Natural killer cell (primary cell): Measurements from ENCODE around the gene GALNT16. TPM values are rescaled to one million over a fixed set of nuclear protein-coding genes. Genes with fewer than 3 reads are reported as not detected.

Experiments used
- ATAC-seq, 3 donors: fragments of 150-1000 bp in 2 of 3; fragments of 200-7000 bp in 1 of 3; cut with Tn5 transposase; 1 replicate in 1 of 3; 2 replicates in 2 of 3; pipeline ENCODE4 v1.10.0; 2021; ENCODE audit warnings: mild to moderate bottlenecking in 2 of 3, moderate library complexity in 2 of 3
- DNase-seq, 2 donors: peaks; one replicate each; pipeline versions ENCODE4 v3.0.0 to v3.0.0-alpha.2; 2013 to 2021; ENCODE audit warnings: mixed read lengths in 1 of 2
- H3K27ac ChIP-seq: one replicate; pipeline ENCODE4 v1.5.1; 2013; ENCODE audit warnings: mild to moderate bottlenecking, low read length
- H3K27me3 ChIP-seq: one replicate; pipeline ENCODE4 v1.6.1; 2013; ENCODE audit warnings: low read length; ENCODE audit not compliant: control insufficient read depth, insufficient read depth
- H3K36me3 ChIP-seq: one replicate; pipeline ENCODE4 v1.6.1; 2013; ENCODE audit warnings: low read length; ENCODE audit not compliant: control insufficient read depth, insufficient read depth
- H3K4me1 ChIP-seq: one replicate; pipeline ENCODE4 v1.6.1; 2013; ENCODE audit warnings: low read length; ENCODE audit not compliant: control insufficient read depth, insufficient read depth
- H3K4me3 ChIP-seq: one replicate; pipeline ENCODE4 v1.5.1; 2013; ENCODE audit warnings: low read length
- H3K9me3 ChIP-seq: one replicate; pipeline ENCODE4 v1.6.1; 2013; ENCODE audit warnings: low read length; ENCODE audit not compliant: control insufficient read depth, insufficient read depth
- H3K27ac Mint-ChIP-seq, 2 donors: one replicate each; pipeline ENCODE4 v1.8.0; 2022; ENCODE audit warnings: mild to moderate bottlenecking in 2 of 2, mixed read lengths in 2 of 2, moderate library complexity in 1 of 2
- H3K27me3 Mint-ChIP-seq, 2 donors: one replicate each; pipeline ENCODE4 v1.8.0; 2022; ENCODE audit warnings: low read depth in 2 of 2, mixed read lengths in 2 of 2
- H3K36me3 Mint-ChIP-seq: one replicate; pipeline ENCODE4 v1.8.0; 2022; ENCODE audit warnings: mixed read lengths
- H3K4me1 Mint-ChIP-seq, 2 donors: one replicate each; pipeline ENCODE4 v1.8.0; 2022; ENCODE audit warnings: mixed read lengths in 2 of 2
- H3K4me3 Mint-ChIP-seq: one replicate; pipeline ENCODE4 v1.8.0; 2022; ENCODE audit warnings: mild to moderate bottlenecking, moderate library complexity, mixed read lengths
- H3K9me3 Mint-ChIP-seq, 2 donors: one replicate each; pipeline ENCODE4 v1.8.0; 2022; ENCODE audit warnings: mixed read lengths in 2 of 2
- WGBS: methylation state at CpG from one replicate; pipeline ENCODE4 v1.1.7; 2013; ENCODE audit warnings: missing lambda C conversion rate; ENCODE audit not compliant: insufficient coverage; 5-methylcytosine and 5-hydroxymethylcytosine counted together
- intact Hi-C: fragments of 100-400 bp; cut with micrococcal nuclease; formaldehyde crosslinking; loops from one replicate; pipeline ENCODE4 v1.14.2; 2022
- total RNA-seq, 4 donors: library from RNA; stranded (reverse); fragments of 120-200 nt in 1 of 4; gene quantifications; one replicate each; pipeline versions ENCODE4 v1.2.3 to v1.2.4, GENCODE V29; 2013 to 2022
- TF ChIP-seq, protein P1 (sequence below): fragments of 200-600 bp; IDR thresholded peaks from one replicate; pipeline ENCODE4 v1.8.0; 2022; ENCODE audit warnings: antibody characterized with exemption

Gene GALNT16
- total RNA-seq, 3 donors from 2014 or later (not counting 1 experiment from before 2014, with no cell fraction given), result not detected

DNA sequence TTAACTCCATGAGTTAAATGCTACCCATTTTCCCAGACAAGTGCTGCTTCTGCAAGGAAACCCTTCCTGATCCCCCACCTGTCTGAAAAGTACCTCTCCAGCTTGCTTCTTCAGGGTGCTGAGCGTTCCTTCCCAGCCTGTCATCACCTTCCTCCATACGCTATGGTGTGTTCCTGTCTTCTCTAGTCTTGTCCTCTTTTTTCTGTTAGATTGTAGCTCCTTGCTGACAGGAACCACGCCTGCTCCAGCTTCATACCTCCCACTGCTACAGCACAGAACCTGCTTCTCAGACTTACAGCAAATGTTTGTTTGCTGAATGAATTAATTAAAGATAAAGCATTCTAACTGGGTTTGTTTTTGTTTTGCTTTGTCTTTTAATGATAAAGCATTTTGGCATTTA is 99.0 kb downstream of the GALNT16 start:
- intact Hi-C loops, result no loop called here

DNA sequence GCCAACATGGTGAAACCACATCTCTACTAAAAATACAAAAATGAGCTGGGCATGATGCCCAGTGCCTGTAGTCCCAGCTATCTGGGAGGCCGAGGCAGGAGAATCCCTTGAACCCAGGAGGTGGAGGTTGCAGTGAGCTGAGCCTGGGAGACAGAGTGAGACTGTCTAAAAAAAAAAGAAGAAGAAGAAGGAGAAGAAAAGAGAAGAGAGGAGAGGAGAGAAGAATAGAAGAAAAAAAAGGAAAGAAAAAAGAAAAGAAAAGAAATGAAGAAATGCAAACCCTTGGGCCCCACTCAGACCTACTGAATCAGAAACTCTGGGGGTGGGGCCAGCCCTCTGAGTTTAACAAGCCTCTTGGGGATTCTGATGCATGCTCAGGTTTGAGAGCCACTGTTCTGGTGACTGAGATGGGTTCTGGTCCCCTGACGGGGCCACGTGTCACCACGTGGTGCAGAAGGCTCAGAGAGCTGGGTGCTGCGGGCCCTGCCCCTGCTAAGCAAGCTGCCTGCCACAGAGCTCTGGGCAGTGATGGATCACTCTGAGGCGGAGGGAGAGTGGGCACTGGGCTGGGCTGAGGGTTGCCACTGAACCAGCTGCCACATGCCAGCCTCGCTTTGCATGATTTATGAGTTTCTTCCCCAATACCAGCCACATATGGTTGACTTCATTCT is 100.6 kb downstream of the GALNT16 start:
- Histone ChIP-seq H3K27ac (no peak overlapping the region), H3K27me3 (no peaks in the 10 kb centered on the region), H3K4me1 (no peaks in the 10 kb centered on the region), H3K9me3 (no peaks in the 10 kb centered on the region), H3K4me3 (no peak overlapping the region), H3K36me3 (no peaks in the 10 kb centered on the region)
- TF ChIP-seq, protein P1, sequence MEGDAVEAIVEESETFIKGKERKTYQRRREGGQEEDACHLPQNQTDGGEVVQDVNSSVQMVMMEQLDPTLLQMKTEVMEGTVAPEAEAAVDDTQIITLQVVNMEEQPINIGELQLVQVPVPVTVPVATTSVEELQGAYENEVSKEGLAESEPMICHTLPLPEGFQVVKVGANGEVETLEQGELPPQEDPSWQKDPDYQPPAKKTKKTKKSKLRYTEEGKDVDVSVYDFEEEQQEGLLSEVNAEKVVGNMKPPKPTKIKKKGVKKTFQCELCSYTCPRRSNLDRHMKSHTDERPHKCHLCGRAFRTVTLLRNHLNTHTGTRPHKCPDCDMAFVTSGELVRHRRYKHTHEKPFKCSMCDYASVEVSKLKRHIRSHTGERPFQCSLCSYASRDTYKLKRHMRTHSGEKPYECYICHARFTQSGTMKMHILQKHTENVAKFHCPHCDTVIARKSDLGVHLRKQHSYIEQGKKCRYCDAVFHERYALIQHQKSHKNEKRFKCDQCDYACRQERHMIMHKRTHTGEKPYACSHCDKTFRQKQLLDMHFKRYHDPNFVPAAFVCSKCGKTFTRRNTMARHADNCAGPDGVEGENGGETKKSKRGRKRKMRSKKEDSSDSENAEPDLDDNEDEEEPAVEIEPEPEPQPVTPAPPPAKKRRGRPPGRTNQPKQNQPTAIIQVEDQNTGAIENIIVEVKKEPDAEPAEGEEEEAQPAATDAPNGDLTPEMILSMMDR, result no peak
- H3K27ac Mint-ChIP-seq, result no peak overlapping the region
- intact Hi-C loops, result no loop called here
- H3K27me3 Mint-ChIP-seq, result peaks cover 0 to 12% of the 10 kb centered on the region in 2 donors
- no peaks in the 10 kb centered on the region for H3K4me1 Mint-ChIP-seq
- ATAC-seq, result no peak
- H3K4me3 Mint-ChIP-seq, result no peak overlapping the region
- no peaks in the 10 kb centered on the region for H3K9me3 Mint-ChIP-seq
- no peaks in the 10 kb centered on the region for H3K36me3 Mint-ChIP-seq
- no peak for DNase-seq
- 45% methylated on average over 7 of the region's 7 CpGs for WGBS

More for the DNA sequence above, 99.0 kb downstream of the GALNT16 start:
- no peak for DNase-seq
- no peak overlapping the region for H3K27ac Mint-ChIP-seq
- H3K9me3 Mint-ChIP-seq, result no peaks in the 10 kb centered on the region
- Histone ChIP-seq H3K36me3 (no peaks in the 10 kb centered on the region), H3K27ac (no peak overlapping the region), H3K27me3 (no peaks in the 10 kb centered on the region), H3K4me1 (peaks cover 12% of the 10 kb centered on the region), H3K9me3 (no peaks in the 10 kb centered on the region), H3K4me3 (no peak overlapping the region)
- peaks cover 8 to 9% of the 10 kb centered on the region in 2 donors for H3K4me1 Mint-ChIP-seq
- no peaks in the 10 kb centered on the region for H3K36me3 Mint-ChIP-seq
- H3K4me3 Mint-ChIP-seq, result no peak overlapping the region
- TF ChIP-seq, protein P1, result no peak
- no peak for ATAC-seq
- H3K27me3 Mint-ChIP-seq, result peaks cover 0 to 12% of the 10 kb centered on the region in 2 donors
- WGBS, result 100% methylated on average over 2 of the region's 3 CpGs

DNA sequence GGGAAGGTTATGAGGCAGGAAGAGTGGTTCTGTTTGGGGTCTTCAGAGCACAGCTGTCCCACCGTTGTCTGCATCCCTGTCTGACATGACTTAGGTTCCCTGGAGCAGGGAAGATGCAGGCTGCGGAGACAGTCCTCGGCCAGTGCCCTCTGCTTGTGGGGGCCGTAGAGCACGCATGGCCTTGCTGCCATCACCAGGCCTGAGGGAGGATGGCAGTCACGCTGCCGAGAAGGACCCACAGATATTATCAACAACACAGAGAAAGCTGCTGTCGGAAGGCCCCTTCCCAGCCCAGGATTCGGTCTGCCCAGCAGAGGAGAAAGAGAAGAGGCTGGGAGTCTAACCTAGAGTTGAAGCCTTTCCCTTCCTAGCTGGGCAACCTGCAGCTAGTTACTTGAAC is 103.1 kb downstream of the GALNT16 start:
- no peak for DNase-seq
- no peaks in the 10 kb centered on the region for H3K9me3 ChIP-seq
- no peak overlapping the region for H3K27ac ChIP-seq
- Mint-ChIP-seq H3K4me1 (no peaks in the 10 kb centered on the region), H3K4me3 (no peak overlapping the region), H3K9me3 (no peaks in the 10 kb centered on the region), H3K27me3 (peaks cover 0 to 11% of the 10 kb centered on the region in 2 donors), H3K27ac (no peak overlapping the region), H3K36me3 (no peaks in the 10 kb centered on the region)
- 89% methylated on average over 9 of the region's 9 CpGs for WGBS
- H3K4me3 ChIP-seq, result no peak overlapping the region
- intact Hi-C loops, result no loop called here
- ATAC-seq, result no peak
- H3K27me3 ChIP-seq, result no peaks in the 10 kb centered on the region
- TF ChIP-seq, protein P1, result no peak
- H3K4me1 ChIP-seq, result no peaks in the 10 kb centered on the region
- H3K36me3 ChIP-seq, result no peaks in the 10 kb centered on the region

DNA sequence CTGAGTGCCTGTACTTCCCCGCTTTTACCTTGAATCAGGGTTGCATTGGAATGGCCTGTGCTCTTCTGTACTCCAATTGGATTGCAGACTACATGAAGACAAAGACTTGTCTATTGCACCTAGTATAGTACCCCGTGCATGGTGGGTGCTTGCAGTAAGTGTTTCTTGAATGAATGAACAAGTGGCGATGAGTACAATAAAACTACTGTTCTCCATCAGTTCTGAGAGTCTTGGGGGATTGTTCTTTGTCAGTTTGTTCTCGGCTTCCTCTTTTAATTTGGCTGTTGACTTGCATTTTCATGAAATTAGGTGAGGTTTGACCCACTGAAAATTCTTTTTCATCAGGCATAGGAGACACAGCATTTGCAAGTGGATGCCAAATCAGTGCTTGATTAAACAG is 104.0 kb downstream of the GALNT16 start:
- no peak for ATAC-seq
- DNase-seq, result no peak
- Mint-ChIP-seq H3K36me3 (no peaks in the 10 kb centered on the region), H3K27me3 (peaks cover 0 to 8% of the 10 kb centered on the region in 2 donors), H3K9me3 (no peaks in the 10 kb centered on the region), H3K4me1 (no peaks in the 10 kb centered on the region), H3K27ac (no peak overlapping the region), H3K4me3 (no peak overlapping the region)
- Histone ChIP-seq H3K4me1 (no peaks in the 10 kb centered on the region), H3K9me3 (no peaks in the 10 kb centered on the region), H3K4me3 (no peak overlapping the region), H3K27me3 (no peaks in the 10 kb centered on the region), H3K36me3 (no peaks in the 10 kb centered on the region), H3K27ac (no peak overlapping the region)
- 91% methylated on average over 4 of the region's 4 CpGs for WGBS
- intact Hi-C loops, result no loop called here
- TF ChIP-seq, protein P1, result no peak
